IMR-90 (cell line): ENCODE data around the gene TPCN1. TPM values are rescaled to one million over a fixed set of nuclear protein-coding genes. Genes with fewer than 3 reads are reported as not detected.

Experiments used
- ATAC-seq: fragments of 200-7000 bp; cut with Tn5 transposase; 2 replicates; pipeline ENCODE4 v1.9.1; 2020; ENCODE audit warnings: low read depth, mild to moderate bottlenecking, moderate library complexity
- BruUV-seq: library from RNA; stranded (reverse); fragments of 400-500 nt; replicated peaks from 2 replicates; lab custom pipeline; 2021; lab: Mats Ljungman, UMichigan
- CTCF ChIA-PET: fragments of 300-600 bp; formaldehyde crosslinking; extraction: SDS; loops from one replicate; lab custom pipeline; 2021; ENCODE audit warnings: antibody characterized with exemption; lab: Yijun Ruan, JAX
- POLR2A ChIA-PET: fragments of 300-600 bp; sonication (Branson Sonifier 250); formaldehyde crosslinking; loops from one replicate; lab custom pipeline; 2022; ENCODE audit warnings: antibody characterized with exemption; ENCODE audit not compliant: unreplicated experiment; lab: Charles Lee
- DNase-seq: peaks from one replicate; pipeline ENCODE4 v3.0.0; 2013
- H2AFZ ChIP-seq: replicated peaks from 2 replicates; pipeline ENCODE3; 2013; ENCODE audit warnings: low read length, mild to moderate bottlenecking; ENCODE audit not compliant: poor library complexity
- H2AK5ac ChIP-seq: 2 replicates; pipeline ENCODE4 v1.6.1; 2013; ENCODE audit warnings: low read depth, low read length, inconsistent platforms
- H2AK9ac ChIP-seq: replicated peaks from 2 replicates; pipeline ENCODE3; 2013; ENCODE audit warnings: mild to moderate bottlenecking, low read depth, low read length, moderate library complexity; ENCODE audit not compliant: poor library complexity
- H2BK120ac ChIP-seq: 2 replicates; pipeline ENCODE4 v1.6.1; 2013; ENCODE audit warnings: low read depth, low read length, inconsistent platforms
- H2BK15ac ChIP-seq: 3 replicates; pipeline ENCODE4 v1.6.1; 2013; ENCODE audit warnings: low read depth, low read length, inconsistent platforms
- H2BK20ac ChIP-seq: 2 replicates; pipeline ENCODE4 v1.6.1; 2013; ENCODE audit warnings: low read depth, mild to moderate bottlenecking, inconsistent platforms, low read length, moderate library complexity
- H2BK5ac ChIP-seq: 2 replicates; pipeline ENCODE4 v1.6.1; 2013; ENCODE audit warnings: mild to moderate bottlenecking, low read depth, low read length, inconsistent platforms; ENCODE audit not compliant: poor library complexity, severe bottlenecking
- H3K14ac ChIP-seq: replicated peaks from 2 replicates; pipeline ENCODE4 v1.6.1; 2013; ENCODE audit warnings: low read depth, low read length, inconsistent platforms
- H3K18ac ChIP-seq: 2 replicates; pipeline ENCODE4 v1.6.1; 2013; ENCODE audit warnings: low read depth, low read length, control low read depth
- H3K23ac ChIP-seq: 2 replicates; pipeline ENCODE4 v1.6.1; 2013; ENCODE audit warnings: low read depth, low read length, inconsistent platforms
- H3K27ac ChIP-seq: 2 replicates; pipeline ENCODE4 v1.5.1; 2013; ENCODE audit warnings: mild to moderate bottlenecking, control low read depth, low read length; ENCODE audit not compliant: insufficient read depth
- H3K27me3 ChIP-seq: 2 replicates; pipeline ENCODE4 v1.6.1; 2013; ENCODE audit warnings: low read length; ENCODE audit not compliant: control insufficient read depth, insufficient read depth
- H3K36me3 ChIP-seq: 2 replicates; pipeline ENCODE4 v1.6.1; 2013; ENCODE audit warnings: low read length, mixed read lengths; ENCODE audit not compliant: control insufficient read depth, insufficient read depth
- H3K4ac ChIP-seq: 2 replicates; pipeline ENCODE4 v1.6.1; 2013; ENCODE audit warnings: low read depth, low read length, inconsistent platforms
- H3K4me1 ChIP-seq: 2 replicates; pipeline ENCODE4 v1.6.1; 2013; ENCODE audit warnings: low read length, mixed read lengths; ENCODE audit not compliant: control insufficient read depth, insufficient read depth
- H3K4me2 ChIP-seq: 2 replicates; pipeline ENCODE4 v1.6.1; 2013; ENCODE audit warnings: low read depth, mild to moderate bottlenecking, control low read depth, low read length, moderate library complexity
- H3K4me3 ChIP-seq: 2 replicates; pipeline ENCODE4 v1.5.1; 2013; ENCODE audit warnings: low read depth, mild to moderate bottlenecking, control low read depth, low read length, moderate library complexity; ENCODE audit not compliant: insufficient read depth
- H3K56ac ChIP-seq: 2 replicates; pipeline ENCODE4 v1.6.1; 2013; ENCODE audit warnings: low read length, inconsistent platforms; ENCODE audit not compliant: insufficient read depth; ENCODE audit errors: extremely low read depth
- H3K79me1 ChIP-seq, 2 experiments: 2 replicates each; pipeline ENCODE4 v1.6.1; 2013; ENCODE audit warnings: low read length in 2 of 2, inconsistent platforms in 1 of 2, low read depth in 1 of 2
- H3K9ac ChIP-seq: 2 replicates; pipeline ENCODE4 v1.6.1; 2013; ENCODE audit warnings: low read depth, low read length, control low read depth
- H3K9me1 ChIP-seq: 2 replicates; pipeline ENCODE4 v1.6.1; 2013; ENCODE audit warnings: low read length, inconsistent platforms; ENCODE audit not compliant: insufficient read depth
- H3K9me3 ChIP-seq: 2 replicates; pipeline ENCODE4 v1.6.1; 2013; ENCODE audit warnings: low read length; ENCODE audit not compliant: control insufficient read depth, insufficient read depth
- H4K20me1 ChIP-seq: 2 replicates; pipeline ENCODE4 v1.6.1; 2013; ENCODE audit warnings: low read length, inconsistent platforms; ENCODE audit not compliant: insufficient read depth
- H4K5ac ChIP-seq: 2 replicates; pipeline ENCODE4 v1.6.1; 2013; ENCODE audit warnings: mild to moderate bottlenecking, low read depth, low read length, control low read depth
- H4K8ac ChIP-seq, 2 experiments: 2 replicates each; pipeline ENCODE4 v1.6.1; 2013; ENCODE audit warnings: low read depth in 2 of 2, low read length in 2 of 2, control low read depth in 1 of 2, inconsistent platforms in 1 of 2
- H4K91ac ChIP-seq: 2 replicates; pipeline ENCODE4 v1.6.1; 2013; ENCODE audit warnings: low read depth, low read length, inconsistent platforms; ENCODE audit not compliant: insufficient read depth
- BHLHE40 ChIP-seq: fragments of 150-350 bp; IDR thresholded peaks from 2 replicates; pipeline ENCODE4 v1.6.1; 2016; ENCODE audit warnings: mild to moderate bottlenecking, low read depth, low read length
- CEBPB ChIP-seq: IDR thresholded peaks from 2 replicates; pipeline ENCODE4 v1.6.1; 2012; ENCODE audit warnings: low read depth, low read length, improper control_type of control experiment
- CHD1 ChIP-seq: IDR thresholded peaks from 2 replicates; pipeline ENCODE4 v1.6.1; 2012; ENCODE audit warnings: low read depth, low read length, improper control_type of control experiment
- MAFK ChIP-seq: IDR thresholded peaks from 2 replicates; pipeline ENCODE4 v1.6.1; 2012; ENCODE audit warnings: low read depth, low read length, improper control_type of control experiment
- MAZ ChIP-seq: IDR thresholded peaks from 2 replicates; pipeline ENCODE4 v1.6.1; 2012; ENCODE audit warnings: low read depth, mild to moderate bottlenecking, low read length, improper control_type of control experiment, moderate library complexity, borderline replicate concordance
- MXI1 ChIP-seq: IDR thresholded peaks from 2 replicates; pipeline ENCODE4 v1.6.1; 2012; ENCODE audit warnings: low read depth, mild to moderate bottlenecking, low read length, moderate library complexity, borderline replicate concordance
- RAD21 ChIP-seq: IDR thresholded peaks from 2 replicates; pipeline ENCODE4 v1.6.1; 2012; ENCODE audit warnings: low read length, improper control_type of control experiment
- RCOR1 ChIP-seq: IDR thresholded peaks from 2 replicates; pipeline ENCODE4 v1.6.1; 2012; ENCODE audit warnings: mild to moderate bottlenecking, low read length, improper control_type of control experiment; ENCODE audit not compliant: insufficient replicate concordance
- RFX5 ChIP-seq: IDR thresholded peaks from 2 replicates; pipeline ENCODE4 v1.8.0; 2012; ENCODE audit warnings: low read depth, mild to moderate bottlenecking, low read length, moderate library complexity
- SMC3 ChIP-seq: fragments of 150-350 bp; IDR thresholded peaks from 2 replicates; pipeline ENCODE4 v1.6.1; 2016; ENCODE audit warnings: low read depth, mild to moderate bottlenecking, antibody characterized with exemption, low read length, moderate library complexity
- USF2 ChIP-seq: fragments of 150-350 bp; IDR thresholded peaks from 2 replicates; pipeline ENCODE4 v1.6.1; 2017; ENCODE audit warnings: mild to moderate bottlenecking, antibody characterized with exemption, low read length, low read depth
- WGBS, 2 experiments: methylation state at CpG; one replicate each; pipeline versions ENCODE4 v1.1.5 to v1.1.7; 2013; ENCODE audit warnings: missing lambda C conversion rate in 2 of 2; ENCODE audit not compliant: insufficient read length in 1 of 2; ENCODE audit errors: extremely low coverage in 2 of 2; 5-methylcytosine and 5-hydroxymethylcytosine counted together
- dilution Hi-C: fragments of 300-500 bp; cut with HindIII; formaldehyde crosslinking; loops from one replicate; pipeline ENCODE4 v1.14.3; 2018; ENCODE audit warnings: low sequenced_read_pairs; ENCODE audit not compliant: unreplicated experiment
- in situ Hi-C: fragments of 300-500 bp; cut with MboI; formaldehyde crosslinking; loops from 3 replicates; pipeline ENCODE4 v1.14.3; 2019; ENCODE audit warnings: low sequenced_read_pairs, inconsistent platforms, mixed read lengths
- intact Hi-C: fragments of 100-400 bp; cut with micrococcal nuclease; formaldehyde crosslinking; loops from 2 replicates; pipeline ENCODE4 v1.10.0; 2022
- polyA plus RNA-seq, 3 experiments: library from polyadenylated mRNA; depleted of rRNA; stranded (reverse); fragments of >200 nt; gene quantifications; 2 replicates each; pipeline ENCODE4 v1.2.3, GENCODE V29; 2012; ENCODE audit warnings: low replicate concordance in 1 of 3
- total RNA-seq: library from RNA; depleted of rRNA; stranded (reverse); fragments of >200 nt; gene quantifications from 2 replicates; pipeline ENCODE4 v1.2.3, GENCODE V29; 2012
- TF ChIP-seq, protein P1 (sequence below): conservative IDR thresholded peaks from 2 replicates; pipeline ENCODE4 v1.5.1; 2012; ENCODE audit warnings: mild to moderate bottlenecking, low read depth, low read length, improper control_type of control experiment

Gene TPCN1
- total and polyA plus RNA-seq, 2 of the 4 experiments (the other 2 are of a cell fraction), result 2.0 to 13.2 TPM

- no peak overlapping the region for H4K5ac ChIP-seq
- H2AK5ac ChIP-seq, result no peak overlapping the region
- TF ChIP-seq, protein P1, sequence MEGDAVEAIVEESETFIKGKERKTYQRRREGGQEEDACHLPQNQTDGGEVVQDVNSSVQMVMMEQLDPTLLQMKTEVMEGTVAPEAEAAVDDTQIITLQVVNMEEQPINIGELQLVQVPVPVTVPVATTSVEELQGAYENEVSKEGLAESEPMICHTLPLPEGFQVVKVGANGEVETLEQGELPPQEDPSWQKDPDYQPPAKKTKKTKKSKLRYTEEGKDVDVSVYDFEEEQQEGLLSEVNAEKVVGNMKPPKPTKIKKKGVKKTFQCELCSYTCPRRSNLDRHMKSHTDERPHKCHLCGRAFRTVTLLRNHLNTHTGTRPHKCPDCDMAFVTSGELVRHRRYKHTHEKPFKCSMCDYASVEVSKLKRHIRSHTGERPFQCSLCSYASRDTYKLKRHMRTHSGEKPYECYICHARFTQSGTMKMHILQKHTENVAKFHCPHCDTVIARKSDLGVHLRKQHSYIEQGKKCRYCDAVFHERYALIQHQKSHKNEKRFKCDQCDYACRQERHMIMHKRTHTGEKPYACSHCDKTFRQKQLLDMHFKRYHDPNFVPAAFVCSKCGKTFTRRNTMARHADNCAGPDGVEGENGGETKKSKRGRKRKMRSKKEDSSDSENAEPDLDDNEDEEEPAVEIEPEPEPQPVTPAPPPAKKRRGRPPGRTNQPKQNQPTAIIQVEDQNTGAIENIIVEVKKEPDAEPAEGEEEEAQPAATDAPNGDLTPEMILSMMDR, result no peak
- no peak for TF ChIP-seq CHD1
- no peak for TF ChIP-seq CEBPB
- no peak for TF ChIP-seq BHLHE40
- TF ChIP-seq MAZ, result no peak
- no peak for TF ChIP-seq RFX5
- TF ChIP-seq RAD21, result no peak
- no peak for TF ChIP-seq USF2
- no peak for TF ChIP-seq RCOR1
- TF ChIP-seq MAFK, result no peak
- TF ChIP-seq MXI1, result no peak
- TF ChIP-seq SMC3, result no peak
- no peak overlapping the region for H3K4me2 ChIP-seq
- H4K8ac ChIP-seq, result no peak overlapping the region
- H2BK5ac ChIP-seq, result no peak overlapping the region
- H3K18ac ChIP-seq, result no peak overlapping the region
- no peaks in the 10 kb centered on the region for H3K9me3 ChIP-seq
- H3K4me1 ChIP-seq, result no peaks in the 10 kb centered on the region; the same call in 1 of the 2 replicates
- no TSS peak for BruUV-seq
- DNase-seq, result no peak
- H3K27ac ChIP-seq, result no peak overlapping the region
- H3K14ac ChIP-seq, result no peak overlapping the region
- H3K4ac ChIP-seq, result no peak overlapping the region
- H2BK120ac ChIP-seq, result no peak overlapping the region
- no peak overlapping the region for H2BK15ac ChIP-seq
- dilution Hi-C loops (no loop called here), intact Hi-C loops (no loop called here), in situ Hi-C loops (no loop called here)
- WGBS, 2 experiments, result no CpG with 5 or more reads among the region's 5 CpGs
- ATAC-seq, result no peak
- no peak overlapping the region for H2AK9ac ChIP-seq
- H3K9ac ChIP-seq, result no peak overlapping the region
- H3K4me3 ChIP-seq, result no peak overlapping the region
- no peaks in the 10 kb centered on the region for H3K79me1 ChIP-seq
- POLR2A ChIA-PET, result no interaction called here
- H3K56ac ChIP-seq, result no peak overlapping the region
- no peak overlapping the region for H2AFZ ChIP-seq
- no peaks in the 10 kb centered on the region for H3K36me3 ChIP-seq
- no peak overlapping the region for H3K23ac ChIP-seq
- no peaks in the 10 kb centered on the region for H4K20me1 ChIP-seq
- CTCF ChIA-PET, result no interaction called here
- H3K27me3 ChIP-seq, result peaks cover 13% of the 10 kb centered on the region; the same call in 1 of the 2 replicates
- no peak overlapping the region for H2BK20ac ChIP-seq
- no peak overlapping the region for H4K91ac ChIP-seq
- no peaks in the 10 kb centered on the region for H3K9me1 ChIP-seq
Observed at GRCh38 chr12:113346353-113346752, 125.1 kb downstream of the TPCN1 start.
